B cell (primary cell): Measurements from ENCODE around the gene TBC1D3K. TPM values are rescaled to one million over a fixed set of nuclear protein-coding genes. Genes with fewer than 3 reads are reported as not detected.
"Not testable (repeated sequence)": the region's sequence is repeated elsewhere in the genome, so short reads cannot be mapped to it uniquely, and the experiment has no call there.

Experiments used
- ATAC-seq: fragments of 200-7000 bp; cut with Tn5 transposase; one replicate; pipeline ENCODE4 v1.10.0; 2021; ENCODE audit warnings: low read depth, mild to moderate bottlenecking, moderate number of reproducible peaks, moderate library complexity
- CTCF ChIA-PET: fragments of 350-600 bp; sonication (Branson Sonifier 250); formaldehyde crosslinking; loops from one replicate; lab custom pipeline; 2021; ENCODE audit warnings: antibody characterized with exemption, inconsistent platforms; lab: Charles Lee
- POLR2A ChIA-PET: fragments of 350-600 bp; sonication (Branson Sonifier 250); formaldehyde crosslinking; loops from one replicate; lab custom pipeline; 2021; ENCODE audit warnings: antibody characterized with exemption; lab: Charles Lee
- DNase-seq: peaks from one replicate; pipeline ENCODE4 v3.0.0; 2013
- H2AFZ ChIP-seq: 2 replicates; pipeline ENCODE4 v1.6.1; 2012; ENCODE audit warnings: mild to moderate bottlenecking, low read depth, low read length; ENCODE audit not compliant: insufficient read depth, poor library complexity, severe bottlenecking
- H3K27ac ChIP-seq, 2 donors: 1 replicate in 1 of 2; 2 replicates in 1 of 2; pipeline ENCODE4 v1.5.1; 2012 to 2013; ENCODE audit warnings: low read length in 2 of 2, mild to moderate bottlenecking in 2 of 2, moderate library complexity in 1 of 2
- H3K27me3 ChIP-seq, 4 experiments: fragments of 200-600 bp in 1 of 4; sonication (generic) in 1 of 4; replicated peaks in 1 of 4; 1 replicate in 2 of 4; 2 replicates in 2 of 4; pipeline versions ENCODE4 v1.6.1 to v1.7.0; 2013 to 2016; ENCODE audit warnings: low read length in 3 of 4, mild to moderate bottlenecking in 2 of 4, mixed read lengths in 1 of 4, moderate library complexity in 1 of 4; ENCODE audit not compliant: insufficient read depth in 4 of 4, control insufficient read depth in 3 of 4; ENCODE audit errors: control extremely low read depth in 1 of 4
- H3K36me3 ChIP-seq, 2 experiments: replicated peaks in 1 of 2; 1 replicate in 1 of 2; 2 replicates in 1 of 2; pipeline versions ENCODE4 v1.6.1 to v1.7.1; 2013; ENCODE audit warnings: low read length in 1 of 2; ENCODE audit not compliant: insufficient read depth in 2 of 2, control insufficient read depth in 1 of 2; ENCODE audit errors: control extremely low read depth in 1 of 2, extremely low read depth in 1 of 2
- H3K4me1 ChIP-seq, 2 donors: fragments of 200-600 bp in 1 of 2; sonication (generic) in 1 of 2; 1 replicate in 1 of 2; 2 replicates in 1 of 2; pipeline versions ENCODE4 v1.5.1 to v1.6.1; 2013 to 2017; ENCODE audit warnings: low read length in 2 of 2; ENCODE audit not compliant: control insufficient read depth in 2 of 2, insufficient read depth in 2 of 2
- H3K4me2 ChIP-seq: replicated peaks from 2 replicates; pipeline ENCODE3; 2012; ENCODE audit warnings: mild to moderate bottlenecking, low read depth, low read length; ENCODE audit not compliant: poor library complexity, severe bottlenecking
- H3K4me3 ChIP-seq, 5 experiments: fragments of 200-600 bp in 1 of 5; sonication (generic) in 1 of 5; 1 replicate in 3 of 5; 2 replicates in 2 of 5; pipeline versions ENCODE4 v1.5.1 to v1.7.0; 2011 to 2016; ENCODE audit warnings: low read length in 4 of 5, mild to moderate bottlenecking in 4 of 5, low read depth in 2 of 5, control low read depth in 1 of 5, moderate library complexity in 1 of 5; ENCODE audit not compliant: insufficient read depth in 1 of 5; ENCODE audit errors: control extremely low read depth in 1 of 5, extremely low read depth in 1 of 5
- H3K79me2 ChIP-seq: fragments of 200-600 bp; sonication (generic); one replicate; pipeline ENCODE4 v1.6.0; 2016; ENCODE audit warnings: low read length; ENCODE audit not compliant: control insufficient read depth, insufficient read depth
- H3K9ac ChIP-seq: fragments of 200-600 bp; sonication (generic); 2 replicates; pipeline ENCODE4 v1.6.1; 2017; ENCODE audit warnings: mild to moderate bottlenecking, low read length, moderate library complexity
- H3K9me3 ChIP-seq, 3 donors: one replicate each; pipeline versions ENCODE4 v1.6.1 to v1.7.1; 2013; ENCODE audit warnings: low read length in 2 of 3; ENCODE audit not compliant: control insufficient read depth in 2 of 3, insufficient read depth in 1 of 3; ENCODE audit errors: control extremely low read depth in 1 of 3
- H4K20me1 ChIP-seq: 2 replicates; pipeline ENCODE4 v1.6.0; 2012; ENCODE audit warnings: mild to moderate bottlenecking, low read length; ENCODE audit not compliant: insufficient read depth, control insufficient read depth, poor library complexity, severe bottlenecking
- H3K27ac Mint-ChIP-seq: one replicate; pipeline ENCODE4 v1.8.0; 2021; ENCODE audit warnings: mixed read lengths
- H3K27me3 Mint-ChIP-seq: one replicate; pipeline ENCODE4 v1.8.0; 2021; ENCODE audit warnings: mixed read lengths
- H3K4me1 Mint-ChIP-seq: one replicate; pipeline ENCODE4 v1.8.0; 2021; ENCODE audit warnings: mixed read lengths
- H3K4me3 Mint-ChIP-seq: one replicate; pipeline ENCODE4 v1.8.0; 2021; ENCODE audit warnings: mixed read lengths
- H3K9me3 Mint-ChIP-seq: one replicate; pipeline ENCODE4 v1.8.0; 2022; ENCODE audit warnings: mixed read lengths; ENCODE audit not compliant: insufficient read depth
- WGBS: methylation state at CpG from one replicate; pipeline ENCODE4 v1.1.5; 2013; ENCODE audit warnings: missing lambda C conversion rate; ENCODE audit not compliant: insufficient coverage; 5-methylcytosine and 5-hydroxymethylcytosine counted together
- intact Hi-C: fragments of 100-400 bp; cut with micrococcal nuclease; formaldehyde crosslinking; loops from one replicate; pipeline ENCODE4 v1.10.0; 2022
- polyA minus RNA-seq: library from RNA; depleted of rRNA, polyadenylated mRNA; stranded (reverse); fragments of >200 nt; gene quantifications from 2 replicates; pipeline ENCODE4 v1.2.3, GENCODE V29; 2012
- polyA plus RNA-seq: library from polyadenylated mRNA; depleted of rRNA; stranded (reverse); fragments of >200 nt; gene quantifications from 2 replicates; pipeline ENCODE4 v1.2.3, GENCODE V29; 2012
- total RNA-seq, 2 donors: library from RNA; stranded (reverse); fragments of 120-200 nt in 1 of 2; gene quantifications; 1 replicate in 1 of 2; 2 replicates in 1 of 2; pipeline versions ENCODE4 v1.2.3 to v1.2.4, GENCODE V29; 2013 to 2022
- TF ChIP-seq, protein P1 (sequence below): fragments of 200-600 bp; IDR thresholded peaks from one replicate; pipeline ENCODE4 v1.8.0; 2022; ENCODE audit warnings: antibody characterized with exemption, mild to moderate bottlenecking

TBC1D3K gene
- not detected in 2 replicates for total RNA-seq
- total RNA-seq (2013), result 0.26 TPM
- not detected in 2 replicates for polyA plus RNA-seq
- not detected in 2 replicates for polyA minus RNA-seq

GRCh38 chr17:37924115-37924514 is at the start of gene TBC1D3K:
TBC1D3K (plus strand) TSS chr17:37924415; CDS start chr17:37926000, 1,585 bp downstream.
- H3K4me3 ChIP-seq, H3K9me3 Mint-ChIP-seq, H3K4me1 Mint-ChIP-seq, H3K4me1 ChIP-seq, H3K9me3 ChIP-seq, H3K4me3 Mint-ChIP-seq, H3K27ac ChIP-seq, H3K79me2 ChIP-seq, DNase-seq, ATAC-seq, H3K27me3 ChIP-seq, intact Hi-C loops, H3K27ac Mint-ChIP-seq, CTCF ChIA-PET, H3K9ac ChIP-seq, H2AFZ ChIP-seq, POLR2A ChIA-PET, H3K36me3 ChIP-seq, H4K20me1 ChIP-seq, H3K4me2 ChIP-seq, H3K27me3 Mint-ChIP-seq: not testable (repeated sequence)
- no CpG with 5 or more reads among the region's 10 CpGs for WGBS

DNA sequence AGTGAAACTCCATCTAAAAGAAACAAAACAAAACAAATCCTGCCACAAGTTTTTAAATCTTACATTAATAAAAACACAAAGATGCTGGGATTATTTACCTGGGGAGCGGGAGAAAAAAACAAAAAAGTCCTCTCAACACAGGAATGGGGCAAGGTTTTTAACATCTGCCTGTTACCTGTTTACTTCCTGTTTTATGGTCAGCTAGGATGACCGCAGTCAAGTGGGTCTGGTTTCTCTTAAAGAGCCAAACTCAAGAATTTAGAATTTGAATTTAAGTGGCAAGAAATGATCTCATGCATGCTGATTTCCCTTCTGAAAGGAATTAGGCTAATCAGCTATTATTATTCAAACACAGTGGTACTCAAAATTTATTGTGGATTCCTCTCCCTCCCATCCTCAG is 39.7 kb upstream of the TBC1D3K start:
- Histone ChIP-seq H3K4me3 (no peak overlapping the region), H4K20me1 (no peaks in the 10 kb centered on the region), H3K27ac (no peak overlapping the region), H3K36me3 (no peaks in the 10 kb centered on the region), H3K27me3 (no peaks in the 10 kb centered on the region), H3K4me1 (no peaks in the 10 kb centered on the region), H2AFZ (no peak overlapping the region), H3K9me3 (no peaks in the 10 kb centered on the region), H3K9ac (no peak overlapping the region), H3K4me2 (no peak overlapping the region), H3K79me2 (no peaks in the 10 kb centered on the region)
- TF ChIP-seq, protein P1, sequence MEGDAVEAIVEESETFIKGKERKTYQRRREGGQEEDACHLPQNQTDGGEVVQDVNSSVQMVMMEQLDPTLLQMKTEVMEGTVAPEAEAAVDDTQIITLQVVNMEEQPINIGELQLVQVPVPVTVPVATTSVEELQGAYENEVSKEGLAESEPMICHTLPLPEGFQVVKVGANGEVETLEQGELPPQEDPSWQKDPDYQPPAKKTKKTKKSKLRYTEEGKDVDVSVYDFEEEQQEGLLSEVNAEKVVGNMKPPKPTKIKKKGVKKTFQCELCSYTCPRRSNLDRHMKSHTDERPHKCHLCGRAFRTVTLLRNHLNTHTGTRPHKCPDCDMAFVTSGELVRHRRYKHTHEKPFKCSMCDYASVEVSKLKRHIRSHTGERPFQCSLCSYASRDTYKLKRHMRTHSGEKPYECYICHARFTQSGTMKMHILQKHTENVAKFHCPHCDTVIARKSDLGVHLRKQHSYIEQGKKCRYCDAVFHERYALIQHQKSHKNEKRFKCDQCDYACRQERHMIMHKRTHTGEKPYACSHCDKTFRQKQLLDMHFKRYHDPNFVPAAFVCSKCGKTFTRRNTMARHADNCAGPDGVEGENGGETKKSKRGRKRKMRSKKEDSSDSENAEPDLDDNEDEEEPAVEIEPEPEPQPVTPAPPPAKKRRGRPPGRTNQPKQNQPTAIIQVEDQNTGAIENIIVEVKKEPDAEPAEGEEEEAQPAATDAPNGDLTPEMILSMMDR, result no peak
- Mint-ChIP-seq H3K9me3 (peaks cover 5% of the 10 kb centered on the region), H3K4me3 (no peak overlapping the region), H3K27ac (no peak overlapping the region), H3K27me3 (peaks cover 15% of the 10 kb centered on the region), H3K4me1 (peaks cover 5% of the 10 kb centered on the region)
- no CpG with 5 or more reads among the region's 2 CpGs for WGBS
- ChIA-PET CTCF (no interaction called here), POLR2A (no interaction called here)
- no peak for ATAC-seq
- intact Hi-C loops, result no loop called here
- DNase-seq, result no peak
